NB4 (cell line): ENCODE results near the gene CHST1.

ENCODE experiments used
- CTCF ChIP-seq: IDR thresholded peaks from one replicate; pipeline ENCODE4 v1.5.1; 2012; ENCODE audit warnings: low read depth, low read length
- MAX ChIP-seq: IDR thresholded peaks from 2 replicates; pipeline ENCODE4 v1.6.1; 2011; ENCODE audit warnings: low read depth, low read length
- POLR2A ChIP-seq: IDR thresholded peaks from 2 replicates; pipeline ENCODE4 v1.6.1; 2011; ENCODE audit warnings: mild to moderate bottlenecking; ENCODE audit not compliant: insufficient read length; ENCODE audit errors: extremely low read depth

DNA sequence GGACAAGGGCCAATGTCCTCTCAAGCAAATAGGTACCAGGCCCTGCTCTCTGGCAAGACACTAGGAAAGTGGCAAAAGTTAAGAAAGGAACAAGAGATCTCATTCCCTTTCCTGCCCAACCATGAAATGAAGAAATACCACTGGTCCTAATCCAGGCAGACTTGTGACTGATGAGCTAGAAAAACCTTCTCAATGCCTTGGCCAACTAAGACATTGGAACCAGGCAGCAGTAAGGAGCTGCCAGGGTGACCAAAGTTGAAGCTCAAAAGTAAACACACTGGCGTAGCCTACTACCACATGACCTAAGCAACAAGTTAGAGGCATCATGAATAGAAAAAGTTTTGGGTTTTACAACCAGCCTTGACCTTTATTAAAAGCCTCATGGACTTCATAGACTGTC is 45.1 kb upstream of the CHST1 start:
- TF ChIP-seq CTCF (no peak), POLR2A (no peak), MAX (no peak)
